Gastrocnemius medialis (tissue), 4 donors: ENCODE results near the gene ZKSCAN3.

ENCODE experiments used
- POLR2A ChIP-seq, 2 donors: fragments of 450-650 bp; IDR thresholded peaks; one replicate each; pipeline ENCODE4 v1.6.1; 2017; ENCODE audit warnings: antibody characterized with exemption in 2 of 2, mild to moderate bottlenecking in 2 of 2, moderate library complexity in 2 of 2
- TF ChIP-seq, protein P1 (sequence below), 5 experiments: fragments of 450-650 bp in 3 of 5; fragments of 200-600 bp in 2 of 5; sonication (generic) in 2 of 5; IDR thresholded peaks in 4 of 5; conservative IDR thresholded peaks in 1 of 5; 1 replicate in 4 of 5; 2 replicates in 1 of 5; pipeline ENCODE4 v1.5.1; 2016 to 2019; ENCODE audit warnings: antibody characterized with exemption in 5 of 5, mild to moderate bottlenecking in 3 of 5, moderate library complexity in 3 of 5

GRCh38 chr6:28333047-28333446, 16.7 kb upstream of the ZKSCAN3 start:
- TF ChIP-seq POLR2A (IDR thresholded peaks at IDR 0.05): no peak
- TF ChIP-seq, protein P1, sequence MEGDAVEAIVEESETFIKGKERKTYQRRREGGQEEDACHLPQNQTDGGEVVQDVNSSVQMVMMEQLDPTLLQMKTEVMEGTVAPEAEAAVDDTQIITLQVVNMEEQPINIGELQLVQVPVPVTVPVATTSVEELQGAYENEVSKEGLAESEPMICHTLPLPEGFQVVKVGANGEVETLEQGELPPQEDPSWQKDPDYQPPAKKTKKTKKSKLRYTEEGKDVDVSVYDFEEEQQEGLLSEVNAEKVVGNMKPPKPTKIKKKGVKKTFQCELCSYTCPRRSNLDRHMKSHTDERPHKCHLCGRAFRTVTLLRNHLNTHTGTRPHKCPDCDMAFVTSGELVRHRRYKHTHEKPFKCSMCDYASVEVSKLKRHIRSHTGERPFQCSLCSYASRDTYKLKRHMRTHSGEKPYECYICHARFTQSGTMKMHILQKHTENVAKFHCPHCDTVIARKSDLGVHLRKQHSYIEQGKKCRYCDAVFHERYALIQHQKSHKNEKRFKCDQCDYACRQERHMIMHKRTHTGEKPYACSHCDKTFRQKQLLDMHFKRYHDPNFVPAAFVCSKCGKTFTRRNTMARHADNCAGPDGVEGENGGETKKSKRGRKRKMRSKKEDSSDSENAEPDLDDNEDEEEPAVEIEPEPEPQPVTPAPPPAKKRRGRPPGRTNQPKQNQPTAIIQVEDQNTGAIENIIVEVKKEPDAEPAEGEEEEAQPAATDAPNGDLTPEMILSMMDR (IDR thresholded peaks at IDR 0.05 in 4 of 5, conservative IDR thresholded peaks at IDR 0.05 in 1 of 5): no peak
